ENCODE results near the gene ATP8B2. TPM values are rescaled to one million over a fixed set of nuclear protein-coding genes. Genes with fewer than 3 reads are reported as not detected.
"Not testable (repeated sequence)": the region's sequence is repeated elsewhere in the genome, so short reads cannot be mapped to it uniquely, and the experiment has no call there.

Gene ATP8B2
- total RNA-seq, 4 donors from 2014 or later, result 2.4 to 55.5 (median 11.1) TPM

GRCh38 chr1:154353966-154354365, 28.6 kb downstream of the ATP8B2 start:
- H3K4me3 ChIP-seq, result no peak overlapping the region
- no peaks in the 10 kb centered on the region for H3K27me3 ChIP-seq
- 92 to 95% methylated on average over 5 of the region's 5 CpGs for WGBS, 2 donors
- intact Hi-C loops (cut with DNase I), result no loop called here
- no peak for DNase-seq
- no peak overlapping the region for H3K27ac ChIP-seq
- H3K36me3 ChIP-seq, result peaks cover 0 to 9% (median 0%) of the 10 kb centered on the region in 3 donors
- TF ChIP-seq POLR2A (IDR thresholded peaks at IDR 0.05), result no peak
- no peak for TF ChIP-seq CTCF (IDR thresholded peaks at IDR 0.05)
- no peaks in the 10 kb centered on the region for H3K9me3 ChIP-seq
- peaks cover 15 to 32% (median 21%) of the 10 kb centered on the region in 3 donors for H3K4me1 ChIP-seq

- Histone ChIP-seq H3K36me3 (no peaks in the 10 kb centered on the region), H3K27me3 (no peaks in the 10 kb centered on the region), H3K4me1 (peaks cover under 1 to 8% (median 4%) of the 10 kb centered on the region in 3 donors), H3K9me3 (no peaks in the 10 kb centered on the region), H3K4me3 (no peak overlapping the region), H3K27ac (no peak overlapping the region)
- TF ChIP-seq POLR2A (IDR thresholded peaks at IDR 0.05) (no peak), CTCF (IDR thresholded peaks at IDR 0.05) (no peak)
- intact Hi-C loops (cut with DNase I), result no loop called here
- WGBS, 2 donors, result 61% methylated on average over 3 of the region's 8 CpGs; no CpG with 5 or more reads in 1 of the 2 donors
- DNase-seq, result no peak
Observed at GRCh38 chr1:154358519-154358918, 33.2 kb downstream of the ATP8B2 start.

- H3K4me1 ChIP-seq, result no peaks in the 10 kb centered on the region
- no peak for TF ChIP-seq POLR2A (IDR thresholded peaks at IDR 0.05)
- TF ChIP-seq CTCF (IDR thresholded peaks at IDR 0.05), result no peak
- no peak for DNase-seq
- intact Hi-C loops (cut with DNase I), result no loop called here
- H3K9me3 ChIP-seq, result no peaks in the 10 kb centered on the region
- no peaks in the 10 kb centered on the region for H3K36me3 ChIP-seq
- H3K27ac ChIP-seq, result no peak overlapping the region
- H3K27me3 ChIP-seq, result no peaks in the 10 kb centered on the region
- H3K4me3 ChIP-seq, result no peak overlapping the region
Observed at GRCh38 chr1:154360288-154360687, 35.0 kb downstream of the ATP8B2 start.

GRCh38 chr1:154360881-154361280, 35.6 kb downstream of the ATP8B2 start:
- 86 to 100% methylated on average over 4 to 5 of the region's 5 CpGs for WGBS, 2 donors
- H3K36me3 ChIP-seq; H3K4me3 ChIP-seq; H3K27me3 ChIP-seq; H3K4me1 ChIP-seq; intact Hi-C loops (cut with DNase I); DNase-seq; H3K27ac ChIP-seq; H3K9me3 ChIP-seq: not testable (repeated sequence)

- H3K27ac ChIP-seq, result no peak overlapping the region
- no peaks in the 10 kb centered on the region for H3K27me3 ChIP-seq
- intact Hi-C loops (cut with DNase I), result no loop called here
- no peaks in the 10 kb centered on the region for H3K4me1 ChIP-seq
- TF ChIP-seq CTCF (IDR thresholded peaks at IDR 0.05) (no peak), POLR2A (IDR thresholded peaks at IDR 0.05) (no peak)
- no peaks in the 10 kb centered on the region for H3K36me3 ChIP-seq
- no peak overlapping the region for H3K4me3 ChIP-seq
- 75% methylated on average over 3 of the region's 3 CpGs for whole genome bisulfite sequencing, 2 donors
- no peak for DNase-seq
- no peaks in the 10 kb centered on the region for H3K9me3 ChIP-seq
Observed at GRCh38 chr1:154361357-154361756, 36.0 kb downstream of the ATP8B2 start.

- H3K27me3 ChIP-seq, result no peaks in the 10 kb centered on the region
- H3K9me3 ChIP-seq, result no peaks in the 10 kb centered on the region
- intact Hi-C loops (cut with DNase I), result no loop called here
- no peaks in the 10 kb centered on the region for H3K4me1 ChIP-seq
- H3K36me3 ChIP-seq, result no peaks in the 10 kb centered on the region
- H3K4me3 ChIP-seq, result no peak overlapping the region
- 76 to 88% methylated on average over 6 of the region's 6 CpGs for WGBS, 2 donors
- no peak overlapping the region for H3K27ac ChIP-seq
- TF ChIP-seq POLR2A (IDR thresholded peaks at IDR 0.05) (no peak), CTCF (IDR thresholded peaks at IDR 0.05) (no peak)
- DNase-seq, result no peak
Observed at GRCh38 chr1:154371436-154371835, 46.1 kb downstream of the ATP8B2 start.

- H3K27me3 ChIP-seq; DNase-seq; H3K4me1 ChIP-seq; intact Hi-C loops (cut with DNase I); H3K9me3 ChIP-seq; H3K4me3 ChIP-seq; H3K27ac ChIP-seq; H3K36me3 ChIP-seq: not testable (repeated sequence)
- WGBS, 2 donors, result 64 to 72% methylated on average over 5 to 7 of the region's 7 CpGs
Observed at GRCh38 chr1:154373777-154374357, 48.5 kb downstream of the ATP8B2 start.

All from esophagus squamous epithelium (tissue), 5 donors.